K562 (cell line): Measurements from ENCODE around the gene GOT2. TPM values are rescaled to one million over a fixed set of nuclear protein-coding genes. Genes with fewer than 3 reads are reported as not detected.

Experiments
- ATAC-seq: fragments of 200-7000 bp; cut with Tn5 transposase; 3 replicates; pipeline ENCODE4 v1.9.1; 2020; ENCODE audit warnings: moderate library complexity
- BruUV-seq: library from RNA; stranded (reverse); fragments of 400-500 nt; replicated peaks from 2 replicates; lab custom pipeline; 2021; lab: Mats Ljungman, UMichigan
- CTCF ChIA-PET: fragments of 300-600 bp; formaldehyde crosslinking; extraction: SDS; loops from one replicate; lab custom pipeline; 2021; ENCODE audit warnings: low intra/inter-chr PET ratio; lab: Yijun Ruan, JAX
- POLR2A ChIA-PET: fragments of 300-600, 350-650 bp; sonication (Branson Sonifier 250); formaldehyde crosslinking; extraction: SDS; loops from one replicate; lab custom pipeline; 2021; ENCODE audit warnings: antibody characterized with exemption, inconsistent platforms; lab: Yijun Ruan, JAX
- DNase-seq, 4 experiments: peaks; one replicate each; pipeline versions ENCODE4 v3.0.0 to v3.0.0-alpha.2; 2011 to 2018; ENCODE audit warnings: low spot score in 3 of 4, mixed read lengths in 3 of 4; ENCODE audit errors: extremely low read depth in 1 of 4
- FAIRE-seq: peaks from 2 replicates; lab custom pipeline; 2011; peaks lifted over from hg19 to GRCh38; lab: Jason Lieb, UNC
- H2AFZ ChIP-seq: 2 replicates; pipeline ENCODE4 v1.6.0; 2011; ENCODE audit warnings: low read depth, low read length, control low read depth, inconsistent platforms
- H3K27ac ChIP-seq: fragments of 200-600 bp; 3 replicates; pipeline ENCODE4 v1.8.0; 2011; ENCODE audit warnings: low read depth, mild to moderate bottlenecking, control low read depth, inconsistent platforms, low read length, moderate library complexity, mixed read lengths; ENCODE audit errors: extremely low read depth
- H3K27me3 ChIP-seq, 2 experiments: fragments of 300-600 bp in 1 of 2; 2 replicates in 1 of 2; 3 replicates in 1 of 2; pipeline versions ENCODE4 v1.6.0 to v1.8.0; 2011; ENCODE audit warnings: inconsistent platforms in 2 of 2, low read length in 2 of 2, mild to moderate bottlenecking in 1 of 2, mixed read lengths in 1 of 2, moderate library complexity in 1 of 2; ENCODE audit not compliant: control insufficient read depth in 2 of 2, insufficient read depth in 2 of 2
- H3K36me3 ChIP-seq: fragments of 300-600 bp; 3 replicates; pipeline ENCODE4 v1.8.0; 2011; ENCODE audit warnings: mild to moderate bottlenecking, low read length, inconsistent platforms; ENCODE audit not compliant: control insufficient read depth, insufficient read depth
- H3K4me1 ChIP-seq, 2 experiments: fragments of 200-600 bp in 1 of 2; replicated peaks in 1 of 2; 2 replicates in 1 of 2; 3 replicates in 1 of 2; pipeline versions ENCODE4 v1.5.1 to v1.8.0; 2011; ENCODE audit warnings: inconsistent platforms in 2 of 2, low read length in 2 of 2, mild to moderate bottlenecking in 1 of 2, mixed read lengths in 1 of 2, moderate library complexity in 1 of 2; ENCODE audit not compliant: control insufficient read depth in 2 of 2, insufficient read depth in 2 of 2
- H3K4me2 ChIP-seq: 2 replicates; pipeline ENCODE4 v1.6.1; 2011; ENCODE audit warnings: low read length, control low read depth, inconsistent platforms, mixed read lengths; ENCODE audit not compliant: insufficient read depth
- H3K4me3 ChIP-seq: fragments of 200-600 bp; sonication (generic), shearing (Covaris generic); 2 replicates; pipeline ENCODE4 v1.5.1; 2016; ENCODE audit warnings: control low read depth, inconsistent platforms
- H3K79me2 ChIP-seq: fragments of 200-600 bp; 3 replicates; pipeline ENCODE4 v1.8.0; 2011; ENCODE audit warnings: low read length, inconsistent platforms; ENCODE audit not compliant: control insufficient read depth, insufficient read depth
- H3K9ac ChIP-seq, 2 experiments: 2 replicates each; pipeline versions ENCODE4 v1.6.0 to v1.6.1; 2011; ENCODE audit warnings: low read depth in 2 of 2, low read length in 2 of 2, control low read depth in 1 of 2, inconsistent platforms in 1 of 2, mild to moderate bottlenecking in 1 of 2, mixed read lengths in 1 of 2; ENCODE audit not compliant: insufficient read depth in 1 of 2
- H3K9me1 ChIP-seq: one replicate; pipeline ENCODE4 v1.6.0; 2011; ENCODE audit warnings: inconsistent platforms, mild to moderate bottlenecking, low read length, moderate library complexity; ENCODE audit not compliant: control insufficient read depth, insufficient read depth
- H3K9me3 ChIP-seq: replicated peaks from 2 replicates; pipeline ENCODE4 v1.5.1; 2011; ENCODE audit warnings: low read depth, low read length, inconsistent platforms; ENCODE audit not compliant: control insufficient read depth, insufficient read depth
- H4K20me1 ChIP-seq: replicated peaks from 2 replicates; pipeline ENCODE4 v1.6.1; 2011; ENCODE audit warnings: low read length, inconsistent platforms, mixed read lengths; ENCODE audit not compliant: control insufficient read depth, insufficient read depth
- ELK3 ChIP-seq: fragments of 450-650 bp; formaldehyde crosslinking; IDR thresholded peaks from 2 replicates; pipeline ENCODE4 v1.4.0; 2020; ENCODE audit warnings: mild to moderate bottlenecking
- PRDM10 ChIP-seq: fragments of 450-650 bp; IDR thresholded peaks from 2 replicates; pipeline ENCODE4 v1.6.1; 2018; ENCODE audit not compliant: partially characterized antibody
- RFX1 ChIP-seq: fragments of 450-650 bp; IDR thresholded peaks from 2 replicates; pipeline ENCODE4 v1.6.1; 2016; ENCODE audit warnings: mild to moderate bottlenecking, moderate library complexity
- ZFX ChIP-seq: sonication (generic); formaldehyde crosslinking; IDR thresholded peaks from 2 replicates; pipeline ENCODE4 v1.8.0; 2022; ENCODE audit warnings: mild to moderate bottlenecking, missing genetic modification reagents, moderate library complexity
- ZNF76 ChIP-seq: fragments of 250-450 bp; sonication (Bioruptor Pico); IDR thresholded peaks from 2 replicates; pipeline ENCODE4 v1.4.0; 2020; ENCODE audit warnings: mild to moderate bottlenecking, moderate library complexity, borderline replicate concordance
- WGBS: fragments of 100-300 bp; shearing (Covaris generic); methylation state at CpG from one replicate; pipeline ENCODE4 v1.1.6; 2016; ENCODE audit warnings: low coverage, mixed read lengths; ENCODE audit not compliant: insufficient coverage; ENCODE audit errors: missing lambda C conversion rate; 5-methylcytosine and 5-hydroxymethylcytosine counted together
- in situ Hi-C: fragments of 300-500 bp; cut with MboI; formaldehyde crosslinking; loops from 4 replicates; pipeline ENCODE4 v1.15.0; 2018; ENCODE audit warnings: inconsistent platforms, mixed read lengths
- intact Hi-C: fragments of 100-400 bp; cut with micrococcal nuclease; formaldehyde crosslinking; loops from 2 replicates; pipeline ENCODE4 v1.14.2; 2022
- polyA plus RNA-seq, 8 experiments: library from polyadenylated mRNA; depleted of rRNA in 4 of 8; stranded (reverse) in 5 of 8; unstranded in 3 of 8; fragments of >200 nt; fragmentation: Nextera tagmentation in 2 of 8; fragmentation: Illumina TruSeq in 1 of 8; extraction: Ambion mirVana in 2 of 8; extraction: Trizol in 1 of 8; gene quantifications; 2 replicates each; pipeline versions ENCODE4 v1.2.1 to v1.2.3, GENCODE V29; 2011 to 2014; ENCODE audit warnings: inconsistent platforms in 1 of 8, missing spikeins in 1 of 8
- total RNA-seq, 7 experiments: library from RNA; depleted of rRNA in 6 of 7; stranded (reverse); fragments of >200 nt in 6 of 7; fragmentation: Illumina TruSeq in 2 of 7; extraction: Trizol in 2 of 7; gene quantifications; 2 replicates each; pipeline versions ENCODE4 v1.2.1 to v1.2.3, GENCODE V29; 2011 to 2021; ENCODE audit warnings: low replicate concordance in 1 of 7

Gene GOT2
- total and polyA plus RNA-seq, 9 of the 15 experiments (the other 6 are each of a cell fraction or from before 2014, with no cell fraction given), result 43.1 to 190 (median 80.2) TPM

GRCh38 chr16:58717994-58718393 lies 16.1 kb downstream of the GOT2 start:
- CTCF ChIA-PET, result no interaction called here
- no peaks in the 10 kb centered on the region for H3K9me3 ChIP-seq
- POLR2A ChIA-PET, result interaction anchor here (1.1 kb wide), 1 partner anchor 10 kb away, joined by 3 read pairs; no protein-coding TSS in a partner anchor

More at GRCh38 chr16:58717994-58718393, 16.1 kb downstream of the GOT2 start:
- Histone ChIP-seq H3K4me3 (no peak overlapping the region), H3K27me3 (no peaks in the 10 kb centered on the region), H3K9ac (no peak overlapping the region), H3K79me2 (no peaks in the 10 kb centered on the region), H3K4me2 (no peak overlapping the region), H4K20me1 (no peaks in the 10 kb centered on the region), H3K27ac (no peak overlapping the region), H3K9me1 (no peaks in the 10 kb centered on the region), H3K4me1 (no peaks in the 10 kb centered on the region), H3K36me3 (peaks cover 87% of the 10 kb centered on the region; the same call in 2 of the 3 replicates), H2AFZ (no peak overlapping the region)
- DNase-seq, result no peak
- no peak for TF ChIP-seq ZNF76
- TF ChIP-seq ELK3 (CRISPR knock-in tag), result no peak
- no peak for TF ChIP-seq PRDM10
- TF ChIP-seq ZFX (CRISPR knock-in tag), result no peak
- TF ChIP-seq RFX1, result no peak
- BruUV-seq, result no TSS peak
- intact Hi-C loops (no loop called here), in situ Hi-C loops (no loop called here)
- no peak for FAIRE-seq
- no peak for ATAC-seq
- 83% methylated on average over 13 of the region's 13 CpGs for WGBS
